HEK293 (cell line): ENCODE data around the gene ARTN.

ENCODE experiments used
- CTCF ChIA-PET: fragments of 350-600 bp; formaldehyde crosslinking; extraction: SDS; loops from one replicate; lab custom pipeline; 2021; ENCODE audit warnings: antibody characterized with exemption; lab: Yijun Ruan, JAX
- POLR2A ChIA-PET: fragments of 300-600 bp; formaldehyde crosslinking; extraction: SDS; loops from one replicate; lab custom pipeline; 2020; ENCODE audit warnings: antibody characterized with exemption, inconsistent platforms; lab: Yijun Ruan, JAX
- H3K27ac ChIP-seq: fragments of 200-500 bp; sonication (Bioruptor generic); 2 replicates; pipeline ENCODE4 v1.5.1; 2014; ENCODE audit warnings: low read depth, low read length, control low read depth, inconsistent platforms; ENCODE audit errors: extremely low read depth
- H3K36me3 ChIP-seq, 2 experiments: fragments of 200-500 bp in 1 of 2; sonication (Bioruptor generic) in 1 of 2; 1 replicate in 1 of 2; 2 replicates in 1 of 2; pipeline ENCODE4 v1.5.1; 2014 to 2017; ENCODE audit warnings: inconsistent platforms in 2 of 2, low read length in 2 of 2; ENCODE audit not compliant: control insufficient read depth in 2 of 2, insufficient read depth in 1 of 2
- H3K4me1 ChIP-seq: fragments of 200-500 bp; sonication (Bioruptor generic); 2 replicates; pipeline ENCODE4 v1.5.1; 2014; ENCODE audit warnings: mild to moderate bottlenecking, low read length, inconsistent platforms; ENCODE audit not compliant: control insufficient read depth, insufficient read depth
- H3K4me3 ChIP-seq: 2 replicates; pipeline ENCODE4 v1.5.1; 2011; ENCODE audit warnings: low read depth, mild to moderate bottlenecking, control low read depth, low read length, moderate library complexity
- H3K9me3 ChIP-seq: fragments of 200-500 bp; sonication (Bioruptor generic); 2 replicates; pipeline ENCODE4 v1.5.1; 2014; ENCODE audit warnings: low read depth, low read length, inconsistent platforms; ENCODE audit not compliant: control insufficient read depth, insufficient read depth
- BCL6B ChIP-seq: fragments of 450-650 bp; formaldehyde crosslinking; IDR thresholded peaks from 2 replicates; pipeline ENCODE4 v1.5.1; 2017; ENCODE audit warnings: missing biosample characterization, missing genetic modification characterization
- HOXA7 ChIP-seq: sonication (generic); formaldehyde crosslinking; IDR thresholded peaks from 2 replicates; pipeline ENCODE4 v1.8.1; 2022; ENCODE audit warnings: missing genetic modification reagents, borderline replicate concordance
- PRDM1 ChIP-seq: fragments of 450-650 bp; formaldehyde crosslinking; IDR thresholded peaks from 2 replicates; pipeline ENCODE4; 2016; ENCODE audit warnings: missing biosample characterization, missing genetic modification characterization
- TCF7L2 ChIP-seq: IDR thresholded peaks from 2 replicates; pipeline ENCODE4 v1.6.1; 2011; ENCODE audit warnings: low read depth, mild to moderate bottlenecking, inconsistent platforms, low read length, moderate library complexity, borderline replicate concordance
- YY2 ChIP-seq: fragments of 450-650 bp; formaldehyde crosslinking; IDR thresholded peaks from 2 replicates; pipeline ENCODE4 v1.5.1; 2016; ENCODE audit warnings: missing biosample characterization, missing genetic modification characterization
- ZBTB11 ChIP-seq: fragments of 450-650 bp; formaldehyde crosslinking; conservative IDR thresholded peaks from 2 replicates; pipeline ENCODE4 v1.5.1; 2016; ENCODE audit warnings: low read depth, missing biosample characterization, missing genetic modification characterization
- ZBTB17 ChIP-seq: fragments of 450-650 bp; formaldehyde crosslinking; IDR thresholded peaks from 2 replicates; pipeline ENCODE4 v1.5.1; 2016; ENCODE audit warnings: missing biosample characterization, missing genetic modification characterization
- ZIC2 ChIP-seq: fragments of 450-650 bp; formaldehyde crosslinking; IDR thresholded peaks from 2 replicates; pipeline ENCODE4 v1.5.1; 2016; ENCODE audit warnings: missing biosample characterization, missing genetic modification characterization
- ZNF114 ChIP-seq: fragments of 450-650 bp; formaldehyde crosslinking; IDR thresholded peaks from 2 replicates; pipeline ENCODE4 v1.5.0; 2017; ENCODE audit warnings: missing biosample characterization, missing genetic modification characterization
- ZNF140 ChIP-seq: fragments of 450-650 bp; formaldehyde crosslinking; IDR thresholded peaks from 2 replicates; pipeline ENCODE4 v1.5.1; 2016; ENCODE audit warnings: missing biosample characterization, missing genetic modification characterization
- ZNF221 ChIP-seq: fragments of 450-650 bp; formaldehyde crosslinking; IDR thresholded peaks from 2 replicates; pipeline ENCODE4 v1.5.1; 2017; ENCODE audit warnings: missing biosample characterization, missing genetic modification characterization, borderline replicate concordance
- ZNF280D ChIP-seq: fragments of 450-650 bp; formaldehyde crosslinking; IDR thresholded peaks from 2 replicates; pipeline ENCODE4 v1.5.1; 2016; ENCODE audit warnings: missing biosample characterization, missing genetic modification characterization
- ZNF335 ChIP-seq: fragments of 450-650 bp; formaldehyde crosslinking; conservative IDR thresholded peaks from 2 replicates; pipeline ENCODE4 v1.5.1; 2016; ENCODE audit warnings: missing biosample characterization, missing genetic modification characterization
- ZNF394 ChIP-seq: fragments of 450-650 bp; formaldehyde crosslinking; IDR thresholded peaks from 2 replicates; pipeline ENCODE4 v1.5.1; 2016; ENCODE audit warnings: missing biosample characterization, missing genetic modification characterization, mild to moderate bottlenecking, moderate library complexity, borderline replicate concordance
- ZNF513 ChIP-seq: fragments of 450-650 bp; IDR thresholded peaks from 2 replicates; pipeline ENCODE4 v1.5.1; 2018; ENCODE audit warnings: missing biosample characterization, missing genetic modification characterization
- ZNF580 ChIP-seq: fragments of 450-650 bp; formaldehyde crosslinking; IDR thresholded peaks from 2 replicates; pipeline ENCODE4 v1.5.1; 2016; ENCODE audit warnings: missing biosample characterization, missing genetic modification characterization
- ZNF621 ChIP-seq: fragments of 450-650 bp; formaldehyde crosslinking; IDR thresholded peaks from 2 replicates; pipeline ENCODE4 v1.5.1; 2017; ENCODE audit warnings: missing biosample characterization, missing genetic modification characterization
- ZNF639 ChIP-seq: fragments of 450-650 bp; formaldehyde crosslinking; IDR thresholded peaks from 2 replicates; pipeline ENCODE4 v1.5.1; 2016; ENCODE audit warnings: missing biosample characterization, missing genetic modification characterization
- ZNF645 ChIP-seq: fragments of 450-650 bp; formaldehyde crosslinking; IDR thresholded peaks from 2 replicates; pipeline ENCODE4; 2016; ENCODE audit warnings: missing biosample characterization, missing genetic modification characterization
- ZNF791 ChIP-seq: fragments of 450-650 bp; formaldehyde crosslinking; IDR thresholded peaks from 2 replicates; pipeline ENCODE4 v1.5.1; 2016; ENCODE audit warnings: missing biosample characterization, missing genetic modification characterization
- ZSCAN23 ChIP-seq: fragments of 450-650 bp; formaldehyde crosslinking; IDR thresholded peaks from 2 replicates; pipeline ENCODE4 v1.5.1; 2016; ENCODE audit warnings: missing biosample characterization, missing genetic modification characterization

The ARTN gene

GRCh38 chr1:43912607-43913006 is 21.0 kb upstream of the ARTN start:
- Histone ChIP-seq H3K27ac (no peak overlapping the region), H3K9me3 (no peaks in the 10 kb centered on the region), H3K36me3 (no peaks in the 10 kb centered on the region), H3K4me1 (no peaks in the 10 kb centered on the region)
- CTCF ChIA-PET = interaction anchor here (0.5 to 2.2 kb wide), 4 partner anchors 18 to 22 kb away, joined by 3 to 16 read pairs (median 6); partner anchors contain the start of gene ARTN
- POLR2A ChIA-PET = no interaction called here
- no peak for TF ChIP-seq HOXA7 (CRISPR knock-in tag)
- TF ChIP-seq ZBTB17 = peak; percentile 58; the same call in 1 of the 2 replicates
- TF ChIP-seq ZNF645 (tag by site-specific recombination) = no peak
- TF ChIP-seq ZSCAN23 (tag by site-specific recombination) = no peak
- no peak for TF ChIP-seq BCL6B (tag by site-specific recombination)
- TF ChIP-seq YY2 = no peak
- no peak for TF ChIP-seq ZNF621 (tag by site-specific recombination)
- TF ChIP-seq PRDM1 = peak; percentile 77; the same call in 1 of the 2 replicates
- TF ChIP-seq ZIC2 (tag by site-specific recombination) = peak; percentile 98
- TF ChIP-seq ZNF513 (tag by site-specific recombination) = no peak
- peak; percentile 16; the same call in 1 of the 2 replicates for TF ChIP-seq ZNF394 (tag by site-specific recombination)
- TF ChIP-seq ZNF639 (tag by site-specific recombination) = no peak
- 0 out of 2 replicates have a peak, but pooled peaks have one; percentile 17 for TF ChIP-seq ZNF335 (tag by site-specific recombination)
- TF ChIP-seq, all 188 proteins: peak for 5
- H3K4me3 ChIP-seq = no peak overlapping the region

GRCh38 chr1:43913051-43913501 is 20.5 kb upstream of the ARTN start:
- ChIA-PET CTCF (interaction anchor here (0.7 to 2.7 kb wide), 4 partner anchors 14 to 150 kb away, joined by 4 to 16 read pairs (median 7); no protein-coding TSS in a partner anchor), POLR2A (no interaction called here)
- no peaks in the 10 kb centered on the region for H3K4me1 ChIP-seq
- H3K36me3 ChIP-seq = no peaks in the 10 kb centered on the region
- H3K4me3 ChIP-seq = no peak overlapping the region
- H3K9me3 ChIP-seq = no peaks in the 10 kb centered on the region
- H3K27ac ChIP-seq = no peak overlapping the region
- no peak for TF ChIP-seq ZNF791 (tag by site-specific recombination)
- TF ChIP-seq ZNF140 = no peak
- no peak for TF ChIP-seq ZNF280D (tag by site-specific recombination)
- no peak for TF ChIP-seq ZBTB11
- TF ChIP-seq ZNF114 (tag by site-specific recombination) = no peak
- no peak for TF ChIP-seq ZNF580 (tag by site-specific recombination)
- no peak for TF ChIP-seq TCF7L2
- no peak for TF ChIP-seq ZNF621 (tag by site-specific recombination)
- TF ChIP-seq ZNF221 (tag by site-specific recombination) = no peak
